ENCODE results near the gene CENPL.

DNA sequence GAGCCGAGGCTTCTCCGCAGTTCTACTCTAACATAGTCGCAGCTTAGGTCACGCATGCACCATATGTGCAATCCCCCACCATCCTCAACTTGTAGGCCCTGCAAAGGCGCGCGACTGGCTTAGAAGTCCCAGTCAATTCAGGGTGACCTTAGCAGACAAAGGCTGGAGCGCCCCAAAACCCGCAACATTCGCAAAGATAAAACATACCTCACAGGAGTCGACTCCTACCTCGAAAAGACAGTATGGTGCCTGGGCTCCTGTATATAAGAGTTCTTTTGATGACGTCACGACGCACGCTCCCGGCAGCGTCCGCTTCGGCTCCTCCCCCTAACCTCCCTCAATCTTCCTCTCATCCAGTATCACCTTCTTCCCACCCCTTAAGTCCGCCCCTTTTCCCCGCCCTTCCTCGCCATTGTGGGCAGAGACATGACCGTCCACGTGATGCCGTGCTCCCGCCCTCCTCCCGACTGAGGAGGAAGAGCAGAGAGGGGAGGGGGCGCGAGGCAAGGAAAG is 43.1 kb upstream of the CENPL start, which contains the start of gene GAS5:
- TF ChIP-seq, protein P1, sequence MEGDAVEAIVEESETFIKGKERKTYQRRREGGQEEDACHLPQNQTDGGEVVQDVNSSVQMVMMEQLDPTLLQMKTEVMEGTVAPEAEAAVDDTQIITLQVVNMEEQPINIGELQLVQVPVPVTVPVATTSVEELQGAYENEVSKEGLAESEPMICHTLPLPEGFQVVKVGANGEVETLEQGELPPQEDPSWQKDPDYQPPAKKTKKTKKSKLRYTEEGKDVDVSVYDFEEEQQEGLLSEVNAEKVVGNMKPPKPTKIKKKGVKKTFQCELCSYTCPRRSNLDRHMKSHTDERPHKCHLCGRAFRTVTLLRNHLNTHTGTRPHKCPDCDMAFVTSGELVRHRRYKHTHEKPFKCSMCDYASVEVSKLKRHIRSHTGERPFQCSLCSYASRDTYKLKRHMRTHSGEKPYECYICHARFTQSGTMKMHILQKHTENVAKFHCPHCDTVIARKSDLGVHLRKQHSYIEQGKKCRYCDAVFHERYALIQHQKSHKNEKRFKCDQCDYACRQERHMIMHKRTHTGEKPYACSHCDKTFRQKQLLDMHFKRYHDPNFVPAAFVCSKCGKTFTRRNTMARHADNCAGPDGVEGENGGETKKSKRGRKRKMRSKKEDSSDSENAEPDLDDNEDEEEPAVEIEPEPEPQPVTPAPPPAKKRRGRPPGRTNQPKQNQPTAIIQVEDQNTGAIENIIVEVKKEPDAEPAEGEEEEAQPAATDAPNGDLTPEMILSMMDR (IDR thresholded peaks at IDR 0.05) = no peak
- TF ChIP-seq POLR2AphosphoS5 (IDR thresholded peaks at IDR 0.05) (peak; percentile 96 to 99 (median 98)), POLR2A (IDR thresholded peaks at IDR 0.05) (peak; percentile 96)

Measured in breast epithelium (tissue), 3 donors.